Large intestine (tissue), 3 donors: ENCODE data around the gene FBXO2. TPM values are rescaled to one million over a fixed set of nuclear protein-coding genes. Genes with fewer than 3 reads are reported as not detected.

Source experiments
- DNase-seq, 2 donors: peaks; one replicate each; pipeline versions ENCODE4 v3.0.0 to v3.0.0-alpha.2; 2013
- H3K27ac ChIP-seq: one replicate; pipeline ENCODE4 v1.5.1; 2013; ENCODE audit warnings: low read length
- H3K27me3 ChIP-seq: 2 replicates; pipeline ENCODE4 v1.6.1; 2013; ENCODE audit warnings: low read length; ENCODE audit not compliant: control insufficient read depth, insufficient read depth
- H3K36me3 ChIP-seq: 2 replicates; pipeline ENCODE4 v1.6.1; 2013; ENCODE audit warnings: low read length; ENCODE audit not compliant: control insufficient read depth, insufficient read depth
- H3K4me1 ChIP-seq: one replicate; pipeline ENCODE4 v1.6.1; 2013; ENCODE audit warnings: low read length; ENCODE audit not compliant: control insufficient read depth, insufficient read depth
- H3K4me3 ChIP-seq: one replicate; pipeline ENCODE4 v1.5.1; 2013; ENCODE audit warnings: low read length
- H3K9me3 ChIP-seq: one replicate; pipeline ENCODE4 v1.6.1; 2013; ENCODE audit warnings: mild to moderate bottlenecking, low read depth, low read length, moderate library complexity; ENCODE audit not compliant: control insufficient read depth
- WGBS: methylation state at CpG from one replicate; pipeline ENCODE4 v1.1.5; 2013; ENCODE audit warnings: low lambda C conversion rate; ENCODE audit not compliant: insufficient coverage; 5-methylcytosine and 5-hydroxymethylcytosine counted together
- polyA plus RNA-seq: library from polyadenylated mRNA; unstranded; fragments of 120-200 nt; gene quantifications from one replicate; pipeline ENCODE4 v1.2.1, GENCODE V29; 2013

FBXO2 gene
- polyA plus RNA-seq, 1 donor = 102 TPM

GRCh38 chr1:11653101-11653860, 948 bp downstream of the FBXO2 start:
- DNase-seq = peak; percentile 93 to 96
- WGBS = no CpG with 5 or more reads among the region's 17 CpGs
- H3K27me3 ChIP-seq = peaks cover 28% of the 10 kb centered on the region

GRCh38 chr1:11652203-11652780, 1.9 kb downstream of the FBXO2 start:
- WGBS = no CpG with 5 or more reads among the region's 11 CpGs
- H3K36me3 ChIP-seq = peaks cover 10% of the 10 kb centered on the region
- H3K27ac ChIP-seq = peak overlapping the region; percentile 82
- DNase-seq = no peak
- peak overlapping the region; percentile 23 for H3K4me3 ChIP-seq
- no peaks in the 10 kb centered on the region for H3K9me3 ChIP-seq
- peaks cover 30% of the 10 kb centered on the region for H3K27me3 ChIP-seq
- peaks cover 50% of the 10 kb centered on the region for H3K4me1 ChIP-seq

More at GRCh38 chr1:11653101-11653860, 948 bp downstream of the FBXO2 start:
- Histone ChIP-seq H3K9me3 (no peaks in the 10 kb centered on the region), H3K36me3 (peaks cover 12% of the 10 kb centered on the region), H3K27ac (peak overlapping the region; percentile 91), H3K4me3 (peak overlapping the region; percentile 69), H3K4me1 (peaks cover 43% of the 10 kb centered on the region)

GRCh38 chr1:11651017-11651416, 3.2 kb downstream of the FBXO2 start:
- WGBS = no CpG with 5 or more reads among the region's 4 CpGs
- peaks cover 30% of the 10 kb centered on the region for H3K27me3 ChIP-seq
- no peaks in the 10 kb centered on the region for H3K9me3 ChIP-seq
- H3K4me1 ChIP-seq = peaks cover 50% of the 10 kb centered on the region
- H3K4me3 ChIP-seq = no peak overlapping the region
- DNase-seq = no peak
- H3K36me3 ChIP-seq = peaks cover 7% of the 10 kb centered on the region
- H3K27ac ChIP-seq = no peak overlapping the region

- peaks cover 28% of the 10 kb centered on the region for H3K27me3 ChIP-seq
Measured at GRCh38 chr1:11650331-11650991, 3.8 kb downstream of the FBXO2 start.

DNA sequence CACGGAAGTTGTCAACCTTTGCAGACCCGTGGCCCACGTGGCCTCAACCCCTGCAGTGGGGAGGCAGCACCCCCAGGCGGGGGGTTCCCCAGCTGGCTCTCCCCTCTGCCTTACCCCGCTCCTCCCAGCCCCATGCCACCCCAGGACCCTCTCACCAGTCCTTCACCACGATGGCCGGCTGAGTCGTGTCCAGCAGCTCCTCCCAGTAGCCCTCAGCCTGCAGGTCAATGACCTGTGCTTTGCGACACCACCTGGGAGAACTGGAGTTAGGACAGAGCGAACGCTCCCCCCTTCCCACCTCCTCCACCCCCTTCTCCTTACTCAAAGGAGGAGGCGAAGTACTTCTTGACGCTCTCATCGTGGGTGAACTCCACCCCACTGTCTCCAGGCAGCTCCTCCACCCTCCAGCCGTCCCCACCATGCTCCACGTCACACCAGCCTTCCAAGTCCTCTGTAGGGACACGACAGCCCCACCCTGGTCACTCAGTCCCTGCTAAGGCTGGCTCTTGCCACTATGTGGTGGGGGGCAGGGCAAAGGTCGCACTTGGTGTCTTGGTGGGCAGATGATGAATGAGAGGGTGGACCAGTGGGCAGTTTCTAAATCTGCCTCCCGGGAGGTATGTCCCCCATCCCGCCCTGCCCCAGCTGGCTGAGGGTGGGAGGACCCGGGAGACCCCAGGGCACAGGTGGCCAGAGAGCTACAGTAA, 4.5 kb downstream of the FBXO2 start:
- Histone ChIP-seq H3K4me3 (no peak overlapping the region), H3K36me3 (peaks cover 7% of the 10 kb centered on the region), H3K27me3 (peaks cover 28% of the 10 kb centered on the region), H3K27ac (no peak overlapping the region), H3K4me1 (peaks cover 41% of the 10 kb centered on the region), H3K9me3 (no peaks in the 10 kb centered on the region)
- no CpG with 5 or more reads among the region's 21 CpGs for WGBS
- no peak for DNase-seq

More at GRCh38 chr1:11650331-11650991, 3.8 kb downstream of the FBXO2 start:
- no peaks in the 10 kb centered on the region for H3K9me3 ChIP-seq
- H3K4me3 ChIP-seq = no peak overlapping the region
- H3K36me3 ChIP-seq = peaks cover 7% of the 10 kb centered on the region
- no CpG with 5 or more reads among the region's 47 CpGs for WGBS
- no peak overlapping the region for H3K27ac ChIP-seq
- peaks cover 45% of the 10 kb centered on the region for H3K4me1 ChIP-seq
- peak; percentile 57 to 70 for DNase-seq

- no CpG with 5 or more reads among the region's 9 CpGs for WGBS
- Histone ChIP-seq H3K27ac (no peak overlapping the region), H3K9me3 (no peaks in the 10 kb centered on the region), H3K4me3 (no peak overlapping the region), H3K4me1 (peaks cover 41% of the 10 kb centered on the region), H3K27me3 (peaks cover 28% of the 10 kb centered on the region), H3K36me3 (peaks cover 7% of the 10 kb centered on the region)
- DNase-seq = no peak
Measured at GRCh38 chr1:11649237-11649623, 5.0 kb downstream of the FBXO2 start.

DNA sequence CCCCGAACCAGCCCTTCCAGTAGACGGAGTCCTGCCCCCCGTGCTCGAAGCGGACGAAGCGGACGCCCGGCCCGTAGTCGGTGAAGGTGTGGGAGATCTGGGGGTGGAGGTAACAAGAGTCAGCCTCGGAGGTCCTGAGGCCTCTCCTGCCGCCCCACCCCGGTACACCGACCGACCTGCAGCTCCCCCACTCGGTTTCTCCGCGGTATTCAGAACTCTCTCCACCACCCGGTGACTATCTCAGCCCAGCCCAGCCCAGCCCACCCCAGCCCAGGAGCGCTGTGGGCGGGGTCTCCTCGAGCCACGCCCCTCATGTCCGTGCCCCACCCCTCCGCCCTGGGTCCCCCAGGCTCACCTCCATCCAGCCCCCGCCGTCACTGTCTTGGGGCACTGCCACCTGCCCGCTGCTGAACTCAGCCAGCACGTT, 5.5 kb downstream of the FBXO2 start:
- H3K4me3 ChIP-seq = no peak overlapping the region
- DNase-seq = peak in 1 of 2 donors; percentile 45
- no peak overlapping the region for H3K27ac ChIP-seq
- WGBS = no CpG with 5 or more reads among the region's 30 CpGs
- H3K36me3 ChIP-seq = peaks cover 7% of the 10 kb centered on the region
- H3K9me3 ChIP-seq = no peaks in the 10 kb centered on the region
- H3K27me3 ChIP-seq = peaks cover 28% of the 10 kb centered on the region
- H3K4me1 ChIP-seq = peaks cover 39% of the 10 kb centered on the region

GRCh38 chr1:11648039-11648438, 6.2 kb downstream of the FBXO2 start:
- DNase-seq = no peak
- WGBS = no CpG with 5 or more reads among the region's 6 CpGs
- H3K4me1 ChIP-seq = peaks cover 36% of the 10 kb centered on the region

DNA sequence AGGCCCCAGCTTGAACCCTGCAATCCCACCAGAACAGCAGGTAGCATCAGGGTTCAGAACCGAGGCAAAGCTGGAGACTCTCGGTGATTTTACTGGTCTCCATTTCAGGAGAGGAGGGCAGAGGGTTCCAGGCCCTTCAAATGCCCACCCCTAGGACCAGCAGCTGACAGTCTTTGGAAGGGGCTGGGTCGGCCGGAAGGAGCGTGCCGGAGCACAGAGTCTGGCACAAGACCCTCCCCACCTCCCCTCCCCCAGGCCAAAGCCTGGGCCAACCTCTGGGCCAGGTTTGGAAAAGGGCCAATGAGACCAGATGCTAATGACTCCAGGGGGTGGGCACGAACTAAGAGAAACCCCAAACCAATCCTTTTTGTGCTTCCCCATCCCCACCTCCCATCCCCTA, 6.9 kb downstream of the FBXO2 start:
- Histone ChIP-seq H3K9me3 (no peaks in the 10 kb centered on the region), H3K4me3 (no peak overlapping the region), H3K27me3 (peaks cover 28% of the 10 kb centered on the region), H3K36me3 (peaks cover 7% of the 10 kb centered on the region), H3K4me1 (peaks cover 29% of the 10 kb centered on the region), H3K27ac (no peak overlapping the region)
- no CpG with 5 or more reads among the region's 7 CpGs for WGBS
- DNase-seq = no peak

More at GRCh38 chr1:11648039-11648438, 6.2 kb downstream of the FBXO2 start:
- Histone ChIP-seq H3K27me3 (peaks cover 28% of the 10 kb centered on the region), H3K27ac (no peak overlapping the region), H3K36me3 (peaks cover 7% of the 10 kb centered on the region), H3K4me3 (no peak overlapping the region), H3K9me3 (no peaks in the 10 kb centered on the region)

- peaks cover 7% of the 10 kb centered on the region for H3K36me3 ChIP-seq
- peaks cover 25% of the 10 kb centered on the region for H3K4me1 ChIP-seq
- no peak for DNase-seq
- H3K27me3 ChIP-seq = peaks cover 28% of the 10 kb centered on the region
- H3K27ac ChIP-seq = no peak overlapping the region
- no peaks in the 10 kb centered on the region for H3K9me3 ChIP-seq
- no CpG with 5 or more reads among the region's 9 CpGs for WGBS
- no peak overlapping the region for H3K4me3 ChIP-seq
Measured at GRCh38 chr1:11646317-11646716, 7.9 kb downstream of the FBXO2 start.
